GM12865 (cell line): ENCODE data around the gene WIPF1.

ENCODE experiments used
- DNase-seq: peaks from one replicate; pipeline ENCODE4 v3.0.0; 2010; ENCODE audit warnings: low read depth
- H3K4me3 ChIP-seq: 2 replicates; pipeline ENCODE4 v1.5.1; 2011; ENCODE audit warnings: mild to moderate bottlenecking, low read depth, low read length, control low read depth
- CTCF ChIP-seq: IDR thresholded peaks from 2 replicates; pipeline ENCODE4 v1.5.1; 2011; ENCODE audit warnings: low read length, control low read depth, low read depth, inconsistent platforms; ENCODE audit not compliant: insufficient read depth; ENCODE audit errors: missing control alignments

Gene WIPF1

GRCh38 chr2:174600349-174600748 lies 2.7 kb upstream of the WIPF1 start:
- no peak overlapping the region for H3K4me3 ChIP-seq
- no peak for DNase-seq
- TF ChIP-seq CTCF, result no peak

GRCh38 chr2:174599310-174599921 lies 1.8 kb upstream of the WIPF1 start:
- no peak for DNase-seq

GRCh38 chr2:174597009-174597344 lies 627 bp downstream of the WIPF1 start:
- H3K4me3 ChIP-seq, result peak overlapping the region; percentile 73
- TF ChIP-seq CTCF, result no peak
- peak; percentile 49 for DNase-seq

More at GRCh38 chr2:174599310-174599921, 1.8 kb upstream of the WIPF1 start:
- no peak overlapping the region for H3K4me3 ChIP-seq
- TF ChIP-seq CTCF, result no peak

GRCh38 chr2:174595891-174596397 lies 1.7 kb downstream of the WIPF1 start:
- no peak for TF ChIP-seq CTCF
- peak overlapping the region; percentile 73 for H3K4me3 ChIP-seq
- DNase-seq, result peak; percentile 52

- TF ChIP-seq CTCF, result no peak
- H3K4me3 ChIP-seq, result peak overlapping the region; percentile 73
- peak; percentile 57 for DNase-seq
These were observed 2.3 kb downstream of the WIPF1 start for GRCh38 chr2:174595116-174595809.

GRCh38 chr2:174594456-174594855 lies 3.1 kb downstream of the WIPF1 start:
- no peak for TF ChIP-seq CTCF
- H3K4me3 ChIP-seq, result peak overlapping the region; percentile 73
- DNase-seq, result no peak

- no peak for TF ChIP-seq CTCF
- H3K4me3 ChIP-seq, result peak overlapping the region; percentile 73
- peak; percentile 93 for DNase-seq
These were observed 3.9 kb downstream of the WIPF1 start for GRCh38 chr2:174593574-174594203.
